Omental fat pad (tissue), 4 donors: ENCODE data around the gene ZNF655. TPM values are rescaled to one million over a fixed set of nuclear protein-coding genes. Genes with fewer than 3 reads are reported as not detected.

Experiments
- ATAC-seq: fragments of 150-250 bp; one replicate; pipeline ENCODE4 v1.9.1; 2016; ENCODE audit warnings: mild to moderate bottlenecking, moderate library complexity; ENCODE audit not compliant: low FRiP score
- DNase-seq: peaks from one replicate; pipeline ENCODE4 v3.0.0-alpha.2; 2019; ENCODE audit warnings: low spot score
- CTCF ChIP-seq, 3 donors: fragments of 450-650 bp; IDR thresholded peaks; one replicate each; pipeline ENCODE4 v1.5.1; 2016 to 2017; ENCODE audit warnings: antibody characterized with exemption in 3 of 3, mild to moderate bottlenecking in 3 of 3, moderate library complexity in 2 of 3
- total RNA-seq, 4 donors: library from RNA; depleted of rRNA; stranded (reverse); fragments of >200 nt; gene quantifications; one replicate each; pipeline ENCODE4 v1.1.0, GENCODE V29; 2016

ZNF655 gene
- total RNA-seq, 4 donors from 2014 or later: 104 to 164 (median 109) TPM

GRCh38 chr7:99596408-99596955, 38.0 kb downstream of the ZNF655 start:
- no peak for TF ChIP-seq CTCF (IDR thresholded peaks at IDR 0.05)
- no peak for DNase-seq
- no peak for ATAC-seq

GRCh38 chr7:99597762-99598501, 39.5 kb downstream of the ZNF655 start, which contains the start of gene TMEM225B:
TSS of gene TMEM225B (plus strand) at chr7:99598267. CDS start at chr7:99604389, 6,122 bp downstream.
- DNase-seq (no peak), ATAC-seq (no peak)
- TF ChIP-seq CTCF (IDR thresholded peaks at IDR 0.05): no peak

- DNase-seq (no peak), ATAC-seq (no peak)
- no peak for TF ChIP-seq CTCF (IDR thresholded peaks at IDR 0.05)
Observed at GRCh38 chr7:99599836-99600235, 41.4 kb downstream of the ZNF655 start.

- no peak for ATAC-seq
- DNase-seq: no peak
- no peak for TF ChIP-seq CTCF (IDR thresholded peaks at IDR 0.05)
Observed at GRCh38 chr7:99601656-99602310, 43.3 kb downstream of the ZNF655 start.

GRCh38 chr7:99605527-99605926, 47.1 kb downstream of the ZNF655 start:
- no peak for ATAC-seq
- TF ChIP-seq CTCF (IDR thresholded peaks at IDR 0.05): no peak
- no peak for DNase-seq

GRCh38 chr7:99606531-99606930, 48.1 kb downstream of the ZNF655 start:
- ATAC-seq (no peak), DNase-seq (no peak)
- no peak for TF ChIP-seq CTCF (IDR thresholded peaks at IDR 0.05)
